Measurements from ENCODE around the gene CRK.

GRCh38 chr17:1496869-1497268, 40.8 kb upstream of the CRK start:
- TF ChIP-seq CTCF (conservative IDR thresholded peaks at IDR 0.05; ENCODE audit: low read depth, low read length): no peak
- no peak for TF ChIP-seq EZH2 (IDR thresholded peaks at IDR 0.05; ENCODE audit: low read length, unreplicated experiment)

All from PC-3 (cell line).